K562 (cell line): ENCODE results near the gene SLC24A1.

Experiments
- ATF3 ChIP-seq, 2 experiments: fragments of 450-650 bp in 1 of 2; sonication (generic) in 1 of 2; formaldehyde crosslinking in 1 of 2; IDR thresholded peaks in 1 of 2; conservative IDR thresholded peaks in 1 of 2; 2 replicates each; pipeline versions ENCODE4 v1.6.1 to v1.8.1; 2016 to 2023; ENCODE audit warnings: mild to moderate bottlenecking in 2 of 2, moderate library complexity in 2 of 2, inconsistent platforms in 1 of 2, missing genetic modification reagents in 1 of 2
- CBFA2T2 ChIP-seq: fragments of 450-650 bp; conservative IDR thresholded peaks from 2 replicates; pipeline ENCODE4 v1.6.1; 2017; ENCODE audit warnings: mild to moderate bottlenecking
- CEBPB ChIP-seq: fragments of 450-650 bp; IDR thresholded peaks from 2 replicates; pipeline ENCODE4 v1.6.1; 2016; ENCODE audit warnings: missing genetic modification characterization, missing compliant biosample characterization
- EP400 ChIP-seq: fragments of 450-650 bp; IDR thresholded peaks from 2 replicates; pipeline ENCODE4 v1.6.1; 2017; ENCODE audit warnings: antibody characterized with exemption, mild to moderate bottlenecking, moderate library complexity
- GATA2 ChIP-seq: sonication (generic); formaldehyde crosslinking; IDR thresholded peaks from 2 replicates; pipeline ENCODE4 v1.4.0; 2020; ENCODE audit warnings: mild to moderate bottlenecking, missing genetic modification reagents
- OTX1 ChIP-seq: fragments of 450-650 bp; formaldehyde crosslinking; IDR thresholded peaks from 2 replicates; pipeline ENCODE4 v1.4.0; 2022; ENCODE audit warnings: mild to moderate bottlenecking
- PHTF2 ChIP-seq: fragments of 250-450 bp; sonication (Bioruptor Pico); IDR thresholded peaks from 2 replicates; pipeline ENCODE4 v1.5.0; 2021; ENCODE audit warnings: mild to moderate bottlenecking
- POLR2AphosphoS5 ChIP-seq: IDR thresholded peaks from 2 replicates; pipeline ENCODE4 v1.6.1; 2011; ENCODE audit warnings: mild to moderate bottlenecking, low read depth, low read length, moderate library complexity; ENCODE audit not compliant: control insufficient read depth, insufficient read depth
- RFX1 ChIP-seq: fragments of 450-650 bp; IDR thresholded peaks from 2 replicates; pipeline ENCODE4 v1.6.1; 2016; ENCODE audit warnings: mild to moderate bottlenecking, moderate library complexity
- SMARCC2 ChIP-seq: fragments of 450-650 bp; IDR thresholded peaks from 2 replicates; pipeline ENCODE4 v1.6.1; 2017; ENCODE audit warnings: antibody characterized with exemption, moderate library complexity, mild to moderate bottlenecking, low read depth
- TAL1 ChIP-seq: fragments of 450-650 bp; IDR thresholded peaks from 2 replicates; pipeline ENCODE4 v1.6.1; 2016; ENCODE audit warnings: mild to moderate bottlenecking
- ZNF143 ChIP-seq: sonication (generic); formaldehyde crosslinking; IDR thresholded peaks from 2 replicates; pipeline ENCODE4 v1.9.0; 2022; ENCODE audit warnings: mild to moderate bottlenecking, missing genetic modification reagents
- ZNF253 ChIP-seq: fragments of 250-450 bp; sonication (Bioruptor Pico); conservative IDR thresholded peaks from 2 replicates; pipeline ENCODE4 v1.6.1; 2021; ENCODE audit warnings: mild to moderate bottlenecking
- ZNF707 ChIP-seq: fragments of 250-450 bp; sonication (Bioruptor Pico); conservative IDR thresholded peaks from 2 replicates; pipeline ENCODE4 v1.8.0; 2022; ENCODE audit warnings: inconsistent platforms, mild to moderate bottlenecking, moderate library complexity

- TF ChIP-seq TAL1 (no peak), OTX1 (CRISPR knock-in tag) (no peak), ZNF707 (CRISPR knock-in tag) (no peak), RFX1 (no peak), ZNF143 (CRISPR knock-in tag) (no peak), GATA2 (no peak), SMARCC2 (no peak), POLR2AphosphoS5 (no peak), ZNF253 (CRISPR knock-in tag) (no peak), EP400 (no peak), CBFA2T2 (no peak), CEBPB (tag) (no peak), PHTF2 (CRISPR knock-in tag) (no peak), ATF3 (IDR thresholded peaks at IDR 0.05) (no peak), ATF3 (CRISPR knock-in tag; conservative IDR thresholded peaks at IDR 0.05) (no peak)
Observed at GRCh38 chr15:65645392-65645791, 23.7 kb downstream of the SLC24A1 start.
